ENCODE data around the gene TFIP11.

The TFIP11 gene

GRCh38 chr22:26513838-26514237 lies 1.6 kb upstream of the TFIP11 start:
- H3K4me3 ChIP-seq (ENCODE audit: low read length): no peak overlapping the region
- TF ChIP-seq CTCF (IDR thresholded peaks at IDR 0.05; ENCODE audit: insufficient read depth, low read depth, low read length, missing control alignments): no peak
- no peak for DNase-seq (ENCODE audit: low read depth)

- DNase-seq (ENCODE audit: low read depth): no peak
- no peak overlapping the region for H3K4me3 ChIP-seq (ENCODE audit: low read length)
- no peak for TF ChIP-seq CTCF (IDR thresholded peaks at IDR 0.05; ENCODE audit: insufficient read depth, low read depth, low read length, missing control alignments)
These were observed 4.1 kb downstream of the TFIP11 start for GRCh38 chr22:26508148-26508547.

GRCh38 chr22:26503758-26504157 lies 8.5 kb downstream of the TFIP11 start:
- DNase-seq (ENCODE audit: low read depth): no peak
- H3K4me3 ChIP-seq (ENCODE audit: low read length): no peak overlapping the region
- TF ChIP-seq CTCF (IDR thresholded peaks at IDR 0.05; ENCODE audit: insufficient read depth, low read depth, low read length, missing control alignments): no peak

GRCh38 chr22:26502688-26503561 lies 9.3 kb downstream of the TFIP11 start:
- DNase-seq (ENCODE audit: low read depth): peak; percentile 53
- TF ChIP-seq CTCF (IDR thresholded peaks at IDR 0.05; ENCODE audit: insufficient read depth, low read depth, low read length, missing control alignments): peak; percentile 71
- H3K4me3 ChIP-seq (ENCODE audit: low read length): no peak overlapping the region

- no peak overlapping the region for H3K4me3 ChIP-seq (ENCODE audit: low read length)
- no peak for TF ChIP-seq CTCF (IDR thresholded peaks at IDR 0.05; ENCODE audit: insufficient read depth, low read depth, low read length, missing control alignments)
- DNase-seq (ENCODE audit: low read depth): no peak
These were observed 10.3 kb downstream of the TFIP11 start for GRCh38 chr22:26501996-26502395.

GRCh38 chr22:26499188-26499703 lies 13.0 kb downstream of the TFIP11 start:
- no peak for TF ChIP-seq CTCF (IDR thresholded peaks at IDR 0.05; ENCODE audit: insufficient read depth, low read depth, low read length, missing control alignments)
- H3K4me3 ChIP-seq (ENCODE audit: low read length): no peak overlapping the region
- DNase-seq (ENCODE audit: low read depth): no peak

All from epithelial cell of esophagus (primary cell).